Measurements from ENCODE around the gene CD82.

Gene CD82

GRCh38 chr11:44574610-44575287 lies 9.3 kb downstream of the CD82 start:
- DNase-seq = no peak

GRCh38 chr11:44575288-44575672 lies 9.8 kb downstream of the CD82 start:
- no peak for DNase-seq

GRCh38 chr11:44575962-44576361 lies 10.5 kb downstream of the CD82 start:
- no peak for DNase-seq

GRCh38 chr11:44576656-44577055 lies 11.2 kb downstream of the CD82 start:
- DNase-seq = no peak

- DNase-seq = no peak
Measured at GRCh38 chr11:44577231-44577830, 11.9 kb downstream of the CD82 start.

GRCh38 chr11:44578279-44578678 lies 12.8 kb downstream of the CD82 start:
- no peak for DNase-seq

GRCh38 chr11:44579302-44579761 lies 13.9 kb downstream of the CD82 start:
- peak in 6 of 58 donors; percentile 12 to 27 (median 22) for DNase-seq

- DNase-seq = peak in 1 of 58 donors; percentile 9
Measured at GRCh38 chr11:44580701-44581100, 15.2 kb downstream of the CD82 start.

- no peak for DNase-seq
Measured at GRCh38 chr11:44581246-44581645, 15.8 kb downstream of the CD82 start.

GRCh38 chr11:44582641-44583352 lies 17.3 kb downstream of the CD82 start:
- no peak for DNase-seq

GRCh38 chr11:44583353-44583669 lies 17.8 kb downstream of the CD82 start:
- DNase-seq = no peak

GRCh38 chr11:44585421-44585820 lies 20.0 kb downstream of the CD82 start:
- DNase-seq = peak in 2 of 58 donors; percentile 25 to 29

- DNase-seq = peak in 9 of 58 donors; percentile 34 to 53 (median 39)
Measured at GRCh38 chr11:44589301-44589700, 23.8 kb downstream of the CD82 start.

GRCh38 chr11:44590769-44591168 lies 25.3 kb downstream of the CD82 start:
- DNase-seq = no peak

- DNase-seq = no peak
Measured at GRCh38 chr11:44591557-44591956, 26.1 kb downstream of the CD82 start.

- DNase-seq = peak in 2 of 58 donors; percentile 55 to 57
Measured at GRCh38 chr11:44592125-44592940, 26.9 kb downstream of the CD82 start.

- DNase-seq = peak in 55 of 58 donors; percentile 22 to 93 (median 76)
Measured at GRCh38 chr11:44593251-44593650, 27.8 kb downstream of the CD82 start.

GRCh38 chr11:44595006-44595405 lies 29.5 kb downstream of the CD82 start:
- no peak for DNase-seq

GRCh38 chr11:44595964-44596381 lies 30.5 kb downstream of the CD82 start:
- peak in 55 of 58 donors; percentile 18 to 88 (median 68) for DNase-seq

GRCh38 chr11:44596525-44597276 lies 31.2 kb downstream of the CD82 start:
- DNase-seq = peak in 10 of 58 donors; percentile 38 to 71 (median 54)
